ENCODE measurements around the gene FASTKD1.

- TF ChIP-seq CTCF (IDR thresholded peaks at IDR 0.05) (no peak), POLR2AphosphoS5 (IDR thresholded peaks at IDR 0.05) (no peak)
Measured at GRCh38 chr2:169540146-169540545, 33.5 kb downstream of the FASTKD1 start.
